Measurements from ENCODE around the gene ABHD6. TPM values are rescaled to one million over a fixed set of nuclear protein-coding genes. Genes with fewer than 3 reads are reported as not detected.

ABHD6 gene
- total and polyA plus RNA-seq, 2 donors (not counting 3 experiments of a cell fraction or from before 2014, with no cell fraction given): 5.8 to 7.5 TPM

- intact Hi-C loops (cut with micrococcal nuclease): no loop called here
- no peak overlapping the region for H3K4me3 ChIP-seq (replicated peaks in 1 of 3; ENCODE audit: insufficient read depth in 1 of 3, low read depth in 1 of 3, low read length in 3 of 3)
- POLR2A ChIA-PET: no interaction called here
- no peaks in the 10 kb centered on the region for H3K9me3 ChIP-seq (replicated peaks; ENCODE audit: control insufficient read depth, insufficient read depth, low read length)
- H3K9ac ChIP-seq (replicated peaks; ENCODE audit: extremely low read depth, insufficient read depth, low read length): no peak overlapping the region
- no peaks in the 10 kb centered on the region for H3K79me2 ChIP-seq (ENCODE audit: control insufficient read depth, insufficient read depth, low read length)
- H4K20me1 ChIP-seq (replicated peaks; ENCODE audit: control insufficient read depth, extremely low read depth, insufficient read depth, low read length): no peaks in the 10 kb centered on the region
- no peak overlapping the region for H3K27ac ChIP-seq (ENCODE audit: insufficient read depth, low read depth, low read length)
- TF ChIP-seq POLR2AphosphoS5 (IDR thresholded peaks at IDR 0.05; ENCODE audit: insufficient read depth, low read depth, low read length) (no peak), POLR2A (IDR thresholded peaks at IDR 0.05; ENCODE audit: low read depth, low read length) (no peak), FOS (IDR thresholded peaks at IDR 0.05; ENCODE audit: borderline replicate concordance, insufficient read depth, low read length) (no peak)
- H2AFZ ChIP-seq (ENCODE audit: low read depth, low read length): no peak overlapping the region
- no peaks in the 10 kb centered on the region for H3K9me1 ChIP-seq (replicated peaks; ENCODE audit: control insufficient read depth, extremely low read depth, insufficient read depth, low read length)
- no peaks in the 10 kb centered on the region for H3K27me3 ChIP-seq (ENCODE audit: control insufficient read depth in 2 of 2, insufficient read depth in 2 of 2, low read length in 2 of 2)
- H3K4me2 ChIP-seq (ENCODE audit: insufficient read depth, low read length): no peak overlapping the region
- dilution Hi-C loops (cut with MboI; ENCODE audit: extremely low pct_ligation_motif_present, low sequenced_read_pairs): no loop called here
- no peaks in the 10 kb centered on the region for H3K4me1 ChIP-seq (ENCODE audit: control insufficient read depth, extremely low read depth, insufficient read depth, low read length)
- FAIRE-seq (no peak), DNase-seq (ENCODE audit: low read depth, low spot score) (peak; percentile 28)
- BruUV-seq (replicated peaks): no TSS peak
- CTCF ChIA-PET: interaction anchor here (0.9 to 4.9 kb wide), 4 partner anchors 14 to 114 kb away, joined by 4 to 28 read pairs (median 15); partner anchors contain the start of genes HTD2 and RPP14
- no peaks in the 10 kb centered on the region for H3K36me3 ChIP-seq (ENCODE audit: control insufficient read depth in 2 of 2, extremely low read depth in 1 of 2, insufficient read depth in 2 of 2, low read length in 2 of 2)
Observed at GRCh38 chr3:58291671-58292338, 54.2 kb downstream of the ABHD6 start.

DNA sequence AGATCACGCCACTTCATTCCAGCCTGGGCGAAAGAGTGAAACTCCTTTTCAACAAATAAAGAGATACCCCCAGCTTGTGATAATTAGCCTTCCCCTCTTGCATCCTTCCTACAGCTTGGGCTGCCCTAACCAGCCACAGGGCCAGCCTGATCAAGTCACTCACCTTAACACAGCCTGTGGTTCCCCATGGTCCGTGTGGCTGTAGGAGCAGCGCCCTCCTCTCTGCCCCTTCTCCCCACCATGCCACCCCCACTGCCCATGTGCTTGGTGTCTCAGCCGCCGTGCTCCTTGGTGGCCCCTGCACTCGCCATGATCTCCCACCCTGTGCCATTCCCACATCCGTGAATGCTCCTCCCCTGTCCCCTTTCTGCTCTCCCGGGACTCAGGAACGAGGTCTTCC is 55.3 kb downstream of the ABHD6 start:
- H4K20me1 ChIP-seq (replicated peaks; ENCODE audit: control insufficient read depth, extremely low read depth, insufficient read depth, low read length): no peaks in the 10 kb centered on the region
- dilution Hi-C loops (cut with MboI; ENCODE audit: extremely low pct_ligation_motif_present, low sequenced_read_pairs): no loop called here
- no TSS peak for BruUV-seq (replicated peaks)
- intact Hi-C loops (cut with micrococcal nuclease): no loop called here
- no peak overlapping the region for H3K27ac ChIP-seq (ENCODE audit: insufficient read depth, low read depth, low read length)
- H2AFZ ChIP-seq (ENCODE audit: low read depth, low read length): no peak overlapping the region
- ChIA-PET CTCF (interaction anchor here (0.9 to 4.9 kb wide), 5 partner anchors 13 to 115 kb away, joined by 4 to 28 read pairs (median 6); partner anchors contain the start of genes HTD2 and RPP14), POLR2A (no interaction called here)
- TF ChIP-seq CTCF (IDR thresholded peaks at IDR 0.05; ENCODE audit: extremely low read depth in 1 of 2, insufficient read depth in 1 of 2, low read depth in 1 of 2, low read length in 2 of 2) (no peak), POLR2AphosphoS5 (IDR thresholded peaks at IDR 0.05; ENCODE audit: insufficient read depth, low read depth, low read length) (no peak), EZH2 (IDR thresholded peaks at IDR 0.05; ENCODE audit: borderline replicate concordance, low read depth, low read length, severe bottlenecking) (no peak), POLR2A (IDR thresholded peaks at IDR 0.05; ENCODE audit: low read depth, low read length) (no peak), GATA2 (IDR thresholded peaks at IDR 0.05; ENCODE audit: insufficient read depth, insufficient read length, low read depth, low read length) (no peak), MYC (IDR thresholded peaks at IDR 0.05; ENCODE audit: low read depth, low read length) (no peak), JUN (IDR thresholded peaks at IDR 0.05; ENCODE audit: borderline replicate concordance, insufficient read depth, insufficient read length, low read depth) (no peak), FOS (IDR thresholded peaks at IDR 0.05; ENCODE audit: borderline replicate concordance, insufficient read depth, low read length) (no peak), MAX (IDR thresholded peaks at IDR 0.05; ENCODE audit: insufficient read depth, insufficient read length) (no peak)
- H3K4me2 ChIP-seq (ENCODE audit: insufficient read depth, low read length): no peak overlapping the region
- H3K9ac ChIP-seq (replicated peaks; ENCODE audit: extremely low read depth, insufficient read depth, low read length): no peak overlapping the region
- no peaks in the 10 kb centered on the region for H3K36me3 ChIP-seq (ENCODE audit: control insufficient read depth in 2 of 2, extremely low read depth in 1 of 2, insufficient read depth in 2 of 2, low read length in 2 of 2)
- H3K9me1 ChIP-seq (replicated peaks; ENCODE audit: control insufficient read depth, extremely low read depth, insufficient read depth, low read length): no peaks in the 10 kb centered on the region
- no peaks in the 10 kb centered on the region for H3K79me2 ChIP-seq (ENCODE audit: control insufficient read depth, insufficient read depth, low read length)
- FAIRE-seq (no peak), DNase-seq (ENCODE audit: low read depth, low spot score) (no peak)
- H3K9me3 ChIP-seq (replicated peaks; ENCODE audit: control insufficient read depth, insufficient read depth, low read length): no peaks in the 10 kb centered on the region
- H3K27me3 ChIP-seq (ENCODE audit: control insufficient read depth in 2 of 2, insufficient read depth in 2 of 2, low read length in 2 of 2): no peaks in the 10 kb centered on the region
- H3K4me3 ChIP-seq (replicated peaks in 1 of 3; ENCODE audit: insufficient read depth in 1 of 3, low read depth in 1 of 3, low read length in 3 of 3): no peak overlapping the region
- H3K4me1 ChIP-seq (ENCODE audit: control insufficient read depth, extremely low read depth, insufficient read depth, low read length): no peaks in the 10 kb centered on the region
